Ecto neural progenitor cell (in vitro differentiated cells): ENCODE results near the gene PLXND1.

ENCODE experiments used
- DNase-seq: peaks from one replicate; pipeline ENCODE4 v3.0.0-alpha.2; 2018; ENCODE audit warnings: low spot score

The PLXND1 gene

DNA sequence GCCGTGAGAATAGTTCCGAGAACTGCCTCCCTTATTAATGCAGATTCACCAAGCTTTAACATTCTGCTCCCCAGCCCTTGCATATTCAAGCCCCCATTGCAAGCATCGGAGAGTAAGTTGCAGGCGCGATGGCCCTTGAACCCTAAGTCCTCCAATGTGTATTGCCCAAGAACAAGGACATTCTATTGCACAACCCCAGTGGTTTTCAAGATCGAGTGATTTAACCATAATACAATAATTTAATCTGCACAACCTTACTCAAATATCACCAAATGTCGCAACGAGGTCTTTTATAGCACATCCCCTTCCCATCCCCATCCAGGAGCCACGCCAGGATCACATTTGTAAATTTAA, 21.7 kb upstream of the PLXND1 start:
- no peak for DNase-seq

DNA sequence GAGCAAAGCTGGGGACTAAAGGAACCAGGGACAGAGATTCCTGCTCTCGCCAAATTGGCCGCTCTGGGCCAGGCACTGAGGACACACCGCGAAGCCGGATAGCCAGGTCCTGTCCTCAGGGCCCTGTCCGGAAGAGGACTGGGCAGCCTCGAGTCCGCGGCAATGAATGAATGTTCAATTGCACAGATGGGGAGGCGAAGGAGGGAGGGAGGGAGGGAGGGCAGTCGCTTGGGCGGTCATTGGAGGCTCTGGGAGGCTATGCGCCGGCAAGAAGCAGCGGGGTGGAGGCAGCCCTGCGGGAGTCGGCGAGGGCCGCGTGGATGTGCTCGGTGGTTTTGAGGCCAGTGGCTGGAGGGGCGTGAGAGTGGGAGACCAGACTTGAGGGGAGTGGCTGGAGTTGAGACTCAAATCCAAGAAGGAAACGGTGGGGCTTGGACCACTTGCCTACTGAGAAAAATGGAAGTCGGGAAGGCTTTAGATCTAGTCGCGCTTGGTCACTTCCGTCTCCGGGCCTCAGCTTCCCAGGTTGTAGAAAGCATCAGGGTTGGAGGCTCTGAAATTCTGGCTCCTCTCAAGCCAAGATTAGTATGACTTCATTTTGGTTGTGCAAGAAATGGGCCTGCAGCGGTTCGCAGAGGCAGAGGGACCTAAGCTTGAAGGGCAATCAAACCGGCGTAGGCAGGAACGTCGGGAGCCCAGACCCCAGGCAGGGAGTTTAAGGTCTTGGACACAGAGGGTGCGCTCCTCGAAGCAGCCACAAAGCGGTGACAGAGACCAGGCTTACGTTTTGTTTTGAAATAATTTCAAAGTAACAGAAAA, 21.1 kb upstream of the PLXND1 start:
- peak; percentile 79 for DNase-seq

DNA sequence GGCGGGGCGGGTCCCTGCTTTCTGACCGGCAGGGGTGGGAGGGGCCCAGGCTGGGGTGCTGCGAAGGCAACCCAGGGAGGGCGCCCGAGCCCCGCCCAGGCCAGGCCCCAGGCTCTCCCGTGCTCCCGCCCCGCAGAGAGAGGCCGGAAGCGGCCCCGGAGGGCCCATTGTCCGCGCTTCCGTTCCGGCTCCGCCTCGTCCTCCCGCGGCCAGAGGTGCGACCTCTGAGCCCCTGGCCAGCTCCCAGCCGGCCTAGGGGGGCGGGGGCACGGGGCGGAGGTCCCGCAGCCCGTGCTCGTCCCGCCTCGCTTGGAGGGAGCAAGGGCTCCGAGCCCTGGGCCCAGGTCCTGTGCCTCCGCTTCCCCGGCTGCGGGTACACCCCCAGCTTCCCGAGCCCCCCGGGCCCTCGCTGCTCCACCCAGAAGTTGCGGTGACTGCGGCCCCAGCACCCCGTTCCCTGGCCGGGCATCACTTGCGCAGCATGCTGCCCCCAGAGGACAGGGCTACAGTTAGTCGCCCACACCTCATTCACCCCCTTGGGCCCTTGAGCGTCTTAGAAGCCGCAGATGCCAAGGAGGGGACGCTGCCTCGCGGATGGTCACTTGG, 20.4 kb upstream of the PLXND1 start:
- DNase-seq, result peak; percentile 88

DNA sequence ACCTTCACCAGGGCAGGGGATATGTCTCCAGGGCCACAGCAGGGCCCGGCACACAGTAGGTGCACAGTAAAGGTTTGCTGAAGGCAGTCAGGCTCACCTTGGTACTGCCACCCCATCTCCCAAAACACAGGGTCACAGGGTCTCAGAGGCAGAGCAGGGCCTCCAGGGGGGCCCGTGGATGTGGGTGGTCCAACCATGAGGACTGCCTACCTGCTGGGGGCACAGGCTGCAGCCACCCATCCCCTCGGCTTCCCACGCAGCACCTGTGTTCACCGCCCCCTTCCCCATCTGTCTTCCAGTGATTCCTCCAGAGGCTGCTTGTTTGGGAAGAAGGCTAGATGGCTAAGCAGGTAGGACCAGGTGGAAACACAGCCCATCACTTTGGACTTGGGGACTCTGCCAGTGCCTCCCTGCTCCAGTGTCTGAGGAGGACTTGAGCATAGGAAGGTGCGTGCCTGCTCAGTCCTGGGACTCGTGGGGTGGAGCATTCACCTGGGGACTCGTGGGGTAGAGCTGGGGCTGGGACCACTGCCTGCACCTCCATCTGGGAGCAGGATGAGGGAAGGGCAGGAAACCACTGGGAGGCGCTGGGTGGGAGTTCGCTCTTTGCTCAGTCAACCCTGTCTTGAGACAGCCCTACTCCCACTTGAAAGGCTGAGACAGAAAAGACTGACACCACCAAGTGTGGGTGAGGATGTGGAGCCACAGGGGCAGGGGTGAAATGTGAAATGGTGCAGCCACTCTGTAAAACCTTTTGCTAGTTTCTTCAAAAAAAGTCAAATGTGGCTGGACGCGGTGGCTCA, 18.8 kb upstream of the PLXND1 start:
- peak; percentile 53 for DNase-seq

DNA sequence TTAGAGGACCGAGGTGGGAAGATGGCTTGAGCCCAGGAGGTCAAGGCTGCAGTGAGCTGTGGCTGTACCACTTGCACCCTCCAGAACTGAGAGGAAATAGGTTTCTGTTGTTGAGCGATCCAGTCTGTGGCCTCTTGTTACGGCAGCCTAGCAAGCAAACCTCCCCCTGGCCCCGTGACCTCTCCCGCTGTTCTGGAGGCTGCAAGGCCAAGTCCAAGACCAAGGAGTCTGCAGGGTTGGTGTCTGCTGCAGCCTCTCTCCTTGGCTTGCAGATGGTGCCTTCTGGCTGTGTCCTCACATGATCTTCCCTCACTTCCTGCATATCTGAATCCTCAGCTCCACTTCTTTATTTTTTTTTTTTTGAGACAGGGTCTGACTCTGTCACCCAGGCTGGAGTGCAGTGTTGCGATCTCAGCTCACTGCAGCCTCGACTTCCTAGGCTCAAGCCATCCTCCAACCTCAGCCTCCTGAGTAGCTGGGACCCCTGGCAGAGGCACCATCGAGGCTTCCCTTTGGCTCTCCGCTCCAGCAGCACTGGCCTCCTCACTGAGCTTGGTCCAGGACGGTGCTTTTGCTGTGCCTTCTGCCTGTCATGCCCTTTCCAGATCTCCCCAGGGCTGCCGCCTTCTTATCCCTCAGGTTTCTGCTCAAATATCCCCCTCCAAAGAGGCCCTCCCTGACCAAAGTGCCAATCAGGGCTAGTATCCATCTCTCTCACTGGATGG, 18.0 kb upstream of the PLXND1 start:
- DNase-seq, result no peak

DNA sequence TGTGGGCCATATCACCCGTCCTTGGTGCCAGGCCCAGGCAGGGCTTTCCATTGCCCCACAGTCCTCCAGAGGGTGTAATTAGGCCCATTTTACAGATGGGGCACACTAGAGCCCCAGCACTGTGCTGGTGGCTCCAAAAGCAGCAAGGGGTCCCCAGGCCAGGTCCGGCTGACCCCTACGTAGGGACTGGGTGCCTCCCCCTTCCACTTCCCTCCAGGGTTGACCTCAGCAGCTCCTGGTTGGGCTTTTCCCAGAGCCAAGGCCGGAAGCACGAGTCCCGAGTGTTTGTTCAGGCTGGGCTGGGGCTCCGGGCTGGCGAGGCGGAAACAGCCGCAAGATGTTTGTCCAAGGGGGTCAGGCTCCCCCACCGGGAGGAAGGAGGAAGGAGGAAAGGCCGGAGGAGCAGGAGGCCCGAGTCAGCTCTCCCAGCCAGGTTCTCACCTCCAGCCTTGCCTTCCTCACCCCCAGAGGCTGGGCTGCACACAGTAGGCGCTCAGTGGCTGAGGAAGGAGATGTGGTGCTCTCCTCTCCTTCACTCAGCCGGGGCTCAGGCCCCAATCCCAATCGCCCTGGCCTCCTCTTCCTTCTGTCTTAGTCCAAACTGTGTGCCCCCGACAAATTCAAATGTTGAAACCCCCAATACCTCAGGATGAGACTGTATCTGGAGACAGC, 17.1 kb upstream of the PLXND1 start:
- DNase-seq, result no peak

DNA sequence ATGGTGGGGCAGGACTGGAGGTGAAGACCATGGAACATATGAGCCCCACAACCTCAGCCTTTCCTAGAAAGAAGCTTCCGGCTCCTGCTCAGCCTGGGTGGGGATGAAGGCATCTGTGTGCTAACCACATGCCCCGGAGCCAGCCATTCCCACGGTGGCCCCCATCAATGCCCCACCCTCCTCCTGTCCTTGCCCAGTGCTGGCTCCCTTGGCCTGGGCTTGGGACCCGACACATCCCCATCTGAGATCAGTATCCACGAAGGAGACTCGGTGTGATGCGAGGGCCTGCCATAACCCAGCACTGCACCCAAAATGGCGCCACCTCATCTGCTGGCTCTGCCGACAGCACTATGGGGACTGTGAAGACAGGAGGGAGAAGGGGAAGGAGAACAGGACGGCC, 16.5 kb upstream of the PLXND1 start:
- no peak for DNase-seq

DNA sequence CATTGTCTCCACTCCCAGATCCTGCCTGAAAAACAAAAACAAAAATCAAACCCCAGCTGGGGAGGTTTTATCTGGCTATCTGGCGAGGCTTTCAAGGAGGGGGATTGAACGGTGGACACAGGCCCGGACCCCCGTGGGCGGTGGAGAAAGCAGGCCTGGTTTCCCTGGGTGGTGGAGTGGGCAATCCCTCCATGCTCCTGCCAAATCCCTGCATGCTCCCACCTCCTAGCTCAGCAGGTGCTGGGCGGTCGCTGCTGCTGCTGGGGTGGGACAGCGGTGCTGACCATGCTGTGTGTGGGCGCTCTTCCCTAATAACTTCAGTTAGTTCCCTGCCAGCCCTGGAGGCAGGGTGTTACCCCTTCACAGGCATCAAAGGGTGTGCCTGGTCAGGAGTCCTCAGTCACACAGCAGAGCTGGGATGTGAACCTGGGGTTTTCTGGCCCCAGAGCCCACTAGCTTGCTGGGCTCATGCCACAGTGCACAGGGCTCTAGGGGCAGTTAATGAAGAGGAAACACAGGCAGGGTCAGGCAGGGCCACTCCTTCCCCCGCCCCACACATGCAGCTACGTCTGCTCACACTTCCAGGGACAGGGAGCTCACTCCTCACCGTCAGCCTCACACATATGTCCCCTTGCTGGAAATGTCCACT, 15.9 kb upstream of the PLXND1 start:
- no peak for DNase-seq

DNA sequence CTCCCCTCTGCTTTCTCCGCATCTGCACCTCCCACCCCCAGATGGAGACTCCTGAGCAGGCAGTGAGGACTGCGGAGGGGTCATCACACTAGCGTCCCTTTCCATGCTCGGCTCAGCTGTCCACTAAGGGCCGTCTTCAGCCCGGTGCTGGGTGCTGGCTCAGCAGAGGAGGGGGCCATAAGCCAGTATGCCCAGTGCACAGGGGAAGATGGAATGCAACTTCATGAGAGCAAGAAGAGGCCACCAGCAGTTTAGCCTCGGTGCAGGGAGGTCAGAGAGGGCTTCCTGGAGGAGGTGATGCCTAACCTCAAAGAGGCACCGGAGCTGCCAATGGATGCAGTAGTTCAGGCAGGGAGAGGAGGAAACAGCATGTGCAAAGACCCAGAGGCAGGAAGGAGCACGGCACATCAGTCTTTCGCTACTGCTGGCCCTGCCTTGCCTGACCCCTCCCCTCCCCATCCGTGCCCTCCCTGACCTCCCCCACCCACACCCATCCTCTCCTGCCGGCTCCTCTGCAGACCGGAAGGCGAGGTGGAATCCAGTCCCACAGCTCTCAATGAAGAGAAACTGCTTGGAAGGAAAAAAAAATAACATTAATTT, 15.2 kb upstream of the PLXND1 start:
- no peak for DNase-seq

DNA sequence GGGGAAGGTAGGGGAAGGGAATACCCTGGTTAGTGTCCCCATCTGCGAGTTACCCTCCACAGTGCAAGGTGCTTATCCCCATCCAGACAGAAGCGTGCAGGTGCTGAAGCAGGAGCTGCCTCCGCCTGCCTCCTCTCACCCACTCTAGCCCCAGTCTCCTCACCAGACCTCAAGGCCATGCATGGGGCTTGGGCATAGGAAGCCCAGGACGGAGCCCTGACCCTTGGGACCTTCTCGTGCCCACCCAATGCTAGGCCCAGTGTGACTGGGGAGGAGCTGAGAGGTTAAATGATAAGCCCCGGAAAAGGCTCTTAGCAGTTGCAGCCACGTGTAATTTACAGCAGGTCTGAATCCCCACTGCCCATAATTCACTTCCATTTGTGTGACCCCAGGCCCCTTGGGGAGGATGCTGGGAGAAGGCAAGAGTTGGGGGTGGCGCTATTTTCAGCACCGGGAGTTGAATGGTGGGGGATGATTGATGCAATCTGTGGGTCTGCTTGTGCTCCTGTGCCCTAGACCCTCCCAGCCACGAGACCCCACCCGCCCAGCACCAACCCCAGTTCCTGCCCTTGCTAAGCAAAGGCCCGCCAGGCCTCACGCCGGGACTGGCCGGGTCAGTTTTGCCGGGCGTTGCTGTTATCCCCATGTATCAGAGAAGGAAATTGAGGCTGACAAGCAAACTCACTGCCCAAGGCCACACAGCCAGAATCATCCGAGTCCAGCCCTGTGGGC, 14.5 kb upstream of the PLXND1 start:
- DNase-seq, result no peak

DNA sequence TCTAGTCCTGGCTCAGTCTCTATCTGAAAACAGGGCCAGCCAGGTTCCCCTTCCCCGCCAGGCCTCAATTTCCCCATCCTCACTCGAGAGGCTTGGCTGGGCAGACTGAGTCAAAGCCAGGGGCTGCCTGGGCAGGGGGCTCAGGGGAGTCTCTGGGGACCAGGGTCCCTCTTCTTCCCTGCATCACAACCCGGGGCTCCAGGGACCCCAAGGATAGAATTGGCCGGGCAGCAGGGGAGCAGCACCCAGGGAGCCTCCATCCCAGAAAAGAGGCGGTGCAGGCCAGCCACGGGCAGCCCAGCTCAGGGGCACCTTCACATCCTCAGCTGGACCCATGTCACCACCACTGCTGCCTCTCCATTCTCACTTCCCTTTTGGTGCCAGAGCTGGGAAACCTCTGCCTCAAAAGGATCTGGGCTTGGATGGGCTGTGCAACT, 13.3 kb upstream of the PLXND1 start:
- DNase-seq, result no peak

DNA sequence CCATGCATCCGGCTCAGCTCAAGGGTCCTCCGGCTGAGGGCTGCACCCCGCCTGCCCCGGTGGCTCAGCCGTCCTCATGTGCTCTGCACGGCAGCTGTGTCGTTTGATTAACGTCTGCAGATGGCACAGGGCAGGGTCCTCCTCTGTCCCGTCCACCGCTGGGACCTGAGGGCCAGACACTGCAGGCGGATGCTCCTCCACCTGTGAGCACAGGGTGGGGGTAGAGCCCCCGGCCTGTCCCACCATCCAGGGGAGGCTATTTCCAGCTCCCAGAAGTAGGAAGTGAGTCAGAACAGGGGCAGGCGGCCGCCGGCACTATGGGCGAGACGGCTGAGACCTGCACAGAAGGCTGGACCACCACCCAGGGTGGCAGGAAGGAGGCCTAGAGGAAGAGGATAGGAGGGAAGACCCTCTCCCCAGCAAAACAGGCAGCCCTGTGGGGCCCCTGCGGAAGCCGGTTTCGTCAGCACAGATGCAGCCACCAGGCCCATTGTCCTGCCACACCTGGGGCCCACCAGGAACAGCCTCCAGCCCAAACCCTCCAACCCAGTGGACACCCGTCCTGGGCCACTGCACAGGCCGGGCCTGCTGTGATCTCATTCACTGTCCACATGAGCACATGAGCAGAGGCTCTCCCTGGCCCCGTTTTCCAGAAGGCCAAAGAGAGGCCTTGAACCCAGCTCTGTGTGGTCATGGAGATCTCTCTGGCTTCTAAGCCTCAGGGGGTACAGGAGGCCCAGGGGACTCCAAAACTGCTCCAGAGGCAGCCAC, 12.6 kb upstream of the PLXND1 start:
- DNase-seq, result no peak

DNA sequence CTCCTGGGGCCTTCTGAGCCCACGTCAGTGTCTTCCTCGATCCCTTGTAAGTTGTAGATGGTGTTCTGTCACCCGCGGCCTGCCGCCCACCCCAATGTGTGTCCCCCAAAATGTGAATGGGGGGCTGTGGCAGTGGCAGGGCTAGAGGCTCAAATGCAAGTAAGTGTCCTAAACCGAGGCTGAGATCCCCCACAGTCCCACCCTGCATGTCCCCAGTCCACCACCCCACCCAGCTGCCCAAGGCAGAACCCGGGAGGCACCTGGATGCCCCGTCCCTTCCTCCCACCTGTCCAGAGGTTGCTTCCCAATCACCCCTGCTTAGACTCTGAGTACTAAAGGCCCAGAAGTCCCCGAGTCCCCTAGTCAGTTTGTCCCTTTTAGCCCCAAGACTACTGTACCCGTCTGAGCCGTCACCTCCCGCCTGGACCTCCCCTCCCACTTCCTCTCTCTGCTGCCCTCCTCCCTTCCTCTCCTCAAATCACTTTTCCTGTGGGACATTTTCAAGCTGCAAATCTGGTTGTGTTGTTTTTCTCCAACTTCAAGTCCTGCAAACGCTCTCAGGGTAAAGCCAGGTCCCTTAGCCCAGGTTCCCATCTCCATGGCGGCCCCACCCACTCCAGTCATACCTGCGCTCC, 11.8 kb upstream of the PLXND1 start:
- DNase-seq, result no peak

DNA sequence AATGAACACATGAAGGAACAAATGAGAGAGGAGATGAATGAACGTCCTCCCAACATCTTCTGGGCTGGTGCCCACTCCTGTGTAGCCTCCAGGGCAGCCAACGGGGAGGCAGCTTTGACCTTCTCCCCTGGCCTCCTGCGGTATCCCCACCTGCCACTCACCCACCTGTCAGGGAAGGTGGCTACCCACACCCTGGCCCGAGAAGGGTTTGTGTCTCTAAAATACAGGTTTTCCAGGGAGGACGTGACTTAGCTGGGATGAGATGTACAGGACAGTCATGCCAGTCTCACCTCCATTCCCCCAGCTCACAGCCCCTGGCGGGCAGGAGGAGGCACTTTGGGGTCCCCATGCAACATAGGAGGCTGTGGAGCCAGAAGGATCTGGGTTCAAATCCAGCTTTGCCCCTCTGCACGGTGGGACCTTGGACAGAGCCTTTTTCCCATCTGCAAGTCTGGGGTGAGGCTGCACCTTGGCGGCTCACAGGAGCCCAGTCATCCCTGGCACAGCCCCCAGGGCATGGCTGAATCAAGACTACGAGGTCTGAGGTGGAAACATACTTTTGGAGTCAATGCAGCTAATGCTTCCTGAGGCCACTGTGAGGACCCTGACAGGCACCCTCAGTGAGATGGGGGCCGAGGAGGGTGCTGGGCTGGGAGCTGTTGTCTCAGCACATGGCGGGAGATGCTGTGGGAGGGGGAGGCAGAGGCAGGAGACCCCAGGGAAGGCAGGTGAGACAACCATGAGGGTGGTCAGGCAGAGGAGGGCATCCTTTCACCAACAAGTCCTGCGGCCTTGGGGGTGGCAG, 11.1 kb upstream of the PLXND1 start:
- no peak for DNase-seq

DNA sequence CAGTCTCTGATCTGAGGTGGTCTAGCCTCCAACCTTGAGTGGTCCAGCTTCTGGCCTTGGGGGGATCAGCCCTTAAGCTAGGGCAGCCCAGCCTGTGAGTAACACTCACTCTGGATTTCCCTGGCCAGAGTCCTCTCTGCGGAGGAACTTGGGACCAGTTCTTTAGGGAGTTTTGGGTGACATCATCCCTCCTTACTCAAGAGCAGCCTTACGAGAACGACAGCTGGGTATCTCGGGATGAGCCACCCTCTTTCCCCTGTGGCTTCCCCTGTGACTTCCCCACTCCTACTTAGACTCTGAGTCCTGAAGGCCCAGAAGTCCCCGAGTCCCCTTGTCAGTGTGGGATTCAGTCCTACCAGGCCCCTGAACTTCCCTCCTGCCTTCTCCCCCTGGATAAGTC, 10.2 kb upstream of the PLXND1 start:
- DNase-seq, result no peak

DNA sequence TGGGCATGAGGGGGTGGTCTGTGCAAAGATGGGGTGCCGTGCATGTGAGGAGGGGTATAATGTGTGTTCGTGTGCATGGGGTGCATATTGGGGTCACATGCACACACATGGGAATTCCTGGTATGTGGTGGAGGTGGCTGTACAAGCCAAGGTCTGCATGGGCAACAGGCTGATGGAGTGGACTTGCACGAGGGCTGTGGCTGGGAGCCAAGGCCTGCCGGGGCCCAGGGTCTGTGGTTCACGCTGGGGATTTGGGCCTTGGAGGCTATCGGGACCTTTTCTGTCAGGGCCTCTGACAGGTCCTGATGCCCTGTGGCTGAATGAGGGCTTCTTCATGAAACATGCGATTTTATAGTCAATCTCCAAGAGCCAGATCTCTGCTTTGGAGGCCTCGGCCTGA, 9.8 kb upstream of the PLXND1 start:
- no peak for DNase-seq

DNA sequence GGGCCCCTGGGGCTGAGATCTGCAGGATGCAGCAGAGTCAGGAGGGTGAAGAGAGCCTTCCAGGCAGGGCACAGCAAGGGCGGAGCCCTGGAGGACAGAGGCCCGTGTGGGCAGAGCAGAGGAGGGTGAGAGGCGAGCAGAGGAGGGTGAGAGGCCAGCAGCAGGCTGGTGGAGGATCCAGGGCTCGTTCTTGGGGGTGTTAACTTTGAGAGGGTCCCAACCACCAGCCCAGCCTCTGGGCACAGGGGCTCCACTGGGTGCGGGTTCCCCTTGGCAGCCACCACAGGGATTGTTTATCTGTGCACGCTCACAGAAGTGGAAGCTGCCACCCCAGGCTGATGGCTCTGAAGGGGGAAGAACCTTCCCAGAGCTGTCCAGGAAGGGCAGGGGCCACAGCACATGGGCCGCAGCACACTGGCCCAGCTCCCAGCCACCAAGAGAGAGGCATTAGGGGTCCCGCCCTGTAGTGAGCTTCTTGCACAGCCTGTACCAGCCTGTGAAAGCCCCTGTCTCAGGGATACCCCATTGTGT, 9.3 kb upstream of the PLXND1 start:
- DNase-seq, result no peak

DNA sequence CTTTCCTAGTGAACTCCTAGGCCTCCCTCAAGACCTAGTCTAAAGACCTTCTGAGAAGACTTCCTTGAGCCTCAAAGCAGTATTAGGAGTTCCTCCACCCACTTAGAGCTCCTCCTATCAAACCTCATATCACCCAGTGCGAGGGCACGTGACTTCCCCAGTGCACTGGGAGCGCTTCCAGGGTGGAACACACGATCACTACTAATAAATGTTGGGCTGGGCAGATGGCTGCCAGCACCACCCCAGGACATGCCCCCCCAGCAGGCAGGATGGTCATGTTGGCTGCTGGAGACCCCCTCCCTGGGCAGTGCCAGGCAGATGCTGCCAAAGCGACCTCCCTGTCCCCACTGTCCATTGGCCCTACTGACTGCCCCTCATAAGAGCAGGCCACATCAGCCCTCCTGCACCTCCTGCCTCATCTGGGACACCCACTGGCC, 8.5 kb upstream of the PLXND1 start:
- DNase-seq, result no peak
